Vagina (tissue), 2 donors: Measurements from ENCODE around the gene AHSG. TPM values are rescaled to one million over a fixed set of nuclear protein-coding genes. Genes with fewer than 3 reads are reported as not detected.

ENCODE experiments used
- DNase-seq, 2 donors: peaks; one replicate each; pipeline ENCODE4 v3.0.0-alpha.2; 2017; ENCODE audit errors: extremely low spot score in 2 of 2
- H3K27ac ChIP-seq: fragments of 200-600 bp; sonication (generic); one replicate; pipeline ENCODE4 v1.5.1; 2019
- H3K27me3 ChIP-seq: fragments of 200-600 bp; sonication (generic); one replicate; pipeline ENCODE4 v1.5.1; 2019
- H3K36me3 ChIP-seq, 2 donors: fragments of 200-600 bp; sonication (generic); one replicate each; pipeline ENCODE4 v1.5.1; 2017 to 2019
- H3K4me1 ChIP-seq: fragments of 200-600 bp; sonication (generic); one replicate; pipeline ENCODE4 v1.5.1; 2019
- H3K4me3 ChIP-seq, 2 donors: fragments of 200-600 bp; sonication (generic); 1 replicate in 1 of 2; 2 replicates in 1 of 2; pipeline ENCODE4 v1.5.1; 2016 to 2019
- H3K9me3 ChIP-seq: fragments of 200-600 bp; sonication (generic); one replicate; pipeline ENCODE4 v1.5.1; 2019
- CTCF ChIP-seq, 3 experiments: fragments of 450-650 bp in 2 of 3; fragments of 200-600 bp in 1 of 3; sonication (generic) in 1 of 3; IDR thresholded peaks; one replicate each; pipeline ENCODE4 v1.5.1; 2017 to 2019; ENCODE audit warnings: antibody characterized with exemption in 3 of 3, mild to moderate bottlenecking in 2 of 3, moderate library complexity in 2 of 3
- POLR2A ChIP-seq, 2 donors: fragments of 450-650 bp; IDR thresholded peaks; one replicate each; pipeline ENCODE4 v1.6.1; 2017; ENCODE audit warnings: antibody characterized with exemption in 2 of 2, mild to moderate bottlenecking in 2 of 2, moderate library complexity in 2 of 2
- POLR2AphosphoS5 ChIP-seq, 2 donors: sonication (generic); formaldehyde crosslinking; IDR thresholded peaks; one replicate each; pipeline ENCODE4 v1.9.0; 2017; ENCODE audit warnings: antibody characterized with exemption in 2 of 2, mild to moderate bottlenecking in 2 of 2, low read depth in 1 of 2; ENCODE audit not compliant: insufficient read depth in 1 of 2
- intact Hi-C: fragments of 100-400 bp; cut with DNase I; formaldehyde crosslinking; loops from one replicate; pipeline ENCODE4 v1.15.1; 2023
- total RNA-seq: library from RNA; depleted of rRNA; stranded (reverse); fragments of >200 nt; gene quantifications from one replicate; pipeline ENCODE4 v1.2.3, GENCODE V29; 2016

Gene AHSG
- total RNA-seq, 1 donor from 2014 or later, result not detected

- H3K36me3 ChIP-seq, result no peaks in the 10 kb centered on the region
- TF ChIP-seq POLR2A (IDR thresholded peaks at IDR 0.05) (no peak), CTCF (IDR thresholded peaks at IDR 0.05) (no peak), POLR2AphosphoS5 (IDR thresholded peaks at IDR 0.05; ENCODE audit: insufficient read depth in 1 of 2, low read depth in 1 of 2) (no peak)
- peaks cover 3% of the 10 kb centered on the region for H3K4me1 ChIP-seq
- intact Hi-C loops, result no loop called here
- DNase-seq, result no peak
- H3K9me3 ChIP-seq, result no peaks in the 10 kb centered on the region
- no peak overlapping the region for H3K27ac ChIP-seq
- no peaks in the 10 kb centered on the region for H3K27me3 ChIP-seq
- H3K4me3 ChIP-seq, result no peak overlapping the region
These were observed 33.2 kb downstream of the AHSG start for GRCh38 chr3:186646106-186646505.

- H3K9me3 ChIP-seq, result no peaks in the 10 kb centered on the region
- H3K4me3 ChIP-seq, result no peak overlapping the region
- no peaks in the 10 kb centered on the region for H3K27me3 ChIP-seq
- no peaks in the 10 kb centered on the region for H3K36me3 ChIP-seq
- intact Hi-C loops, result no loop called here
- no peak overlapping the region for H3K27ac ChIP-seq
- TF ChIP-seq POLR2A (IDR thresholded peaks at IDR 0.05) (no peak), POLR2AphosphoS5 (IDR thresholded peaks at IDR 0.05; ENCODE audit: insufficient read depth in 1 of 2, low read depth in 1 of 2) (no peak), CTCF (IDR thresholded peaks at IDR 0.05) (no peak)
- DNase-seq, result no peak
- no peaks in the 10 kb centered on the region for H3K4me1 ChIP-seq
These were observed 34.0 kb downstream of the AHSG start for GRCh38 chr3:186646841-186647240.

GRCh38 chr3:186648851-186649250, 36.0 kb downstream of the AHSG start:
- no peaks in the 10 kb centered on the region for H3K4me1 ChIP-seq
- no peaks in the 10 kb centered on the region for H3K36me3 ChIP-seq
- intact Hi-C loops, result no loop called here
- H3K9me3 ChIP-seq, result no peaks in the 10 kb centered on the region
- H3K27ac ChIP-seq, result no peak overlapping the region
- TF ChIP-seq CTCF (IDR thresholded peaks at IDR 0.05), result no peak
- no peak for TF ChIP-seq POLR2AphosphoS5 (IDR thresholded peaks at IDR 0.05; ENCODE audit: insufficient read depth in 1 of 2, low read depth in 1 of 2)
- no peaks in the 10 kb centered on the region for H3K27me3 ChIP-seq
- no peak overlapping the region for H3K4me3 ChIP-seq
- no peak for DNase-seq

- Histone ChIP-seq H3K27ac (no peak overlapping the region), H3K4me1 (no peaks in the 10 kb centered on the region), H3K4me3 (no peak overlapping the region), H3K9me3 (no peaks in the 10 kb centered on the region), H3K36me3 (no peaks in the 10 kb centered on the region), H3K27me3 (no peaks in the 10 kb centered on the region)
- intact Hi-C loops, result no loop called here
- no peak for DNase-seq
- TF ChIP-seq CTCF (IDR thresholded peaks at IDR 0.05) (no peak), POLR2A (IDR thresholded peaks at IDR 0.05) (no peak), POLR2AphosphoS5 (IDR thresholded peaks at IDR 0.05; ENCODE audit: insufficient read depth in 1 of 2, low read depth in 1 of 2) (no peak)
These were observed 38.9 kb downstream of the AHSG start for GRCh38 chr3:186651678-186652215.

GRCh38 chr3:186653080-186653707, 40.3 kb downstream of the AHSG start:
- H3K36me3 ChIP-seq, result no peaks in the 10 kb centered on the region
- H3K27me3 ChIP-seq, result no peaks in the 10 kb centered on the region
- TF ChIP-seq POLR2A (IDR thresholded peaks at IDR 0.05) (no peak), CTCF (IDR thresholded peaks at IDR 0.05) (no peak), POLR2AphosphoS5 (IDR thresholded peaks at IDR 0.05; ENCODE audit: insufficient read depth in 1 of 2, low read depth in 1 of 2) (no peak)
- intact Hi-C loops, result no loop called here
- no peak for DNase-seq
- H3K9me3 ChIP-seq, result no peaks in the 10 kb centered on the region
- H3K4me1 ChIP-seq, result no peaks in the 10 kb centered on the region
- H3K4me3 ChIP-seq, result no peak overlapping the region
- H3K27ac ChIP-seq, result no peak overlapping the region
